ENCODE measurements around the gene FOSL2. TPM values are rescaled to one million over a fixed set of nuclear protein-coding genes. Genes with fewer than 3 reads are reported as not detected.

The FOSL2 gene
- total RNA-seq, 1 donor from 2014 or later = 82.6 TPM

- no peak for TF ChIP-seq CTCF (IDR thresholded peaks at IDR 0.05)
- no peaks in the 10 kb centered on the region for H3K27me3 Mint-ChIP-seq (ENCODE audit: unreplicated experiment)
- no peak overlapping the region for H3K4me3 Mint-ChIP-seq (ENCODE audit: unreplicated experiment)
- DNase-seq (ENCODE audit: extremely low spot score, unreplicated experiment) = no peak
- H3K4me1 Mint-ChIP-seq (ENCODE audit: unreplicated experiment) = peaks cover 14% of the 10 kb centered on the region
- peaks cover 57% of the 10 kb centered on the region for H3K36me3 Mint-ChIP-seq (ENCODE audit: unreplicated experiment)
- no peak overlapping the region for H3K27ac Mint-ChIP-seq (ENCODE audit: unreplicated experiment)
- H3K9me3 Mint-ChIP-seq (ENCODE audit: unreplicated experiment) = no peaks in the 10 kb centered on the region
Measured at GRCh38 chr2:28415010-28415409, 22.4 kb downstream of the FOSL2 start.

DNA sequence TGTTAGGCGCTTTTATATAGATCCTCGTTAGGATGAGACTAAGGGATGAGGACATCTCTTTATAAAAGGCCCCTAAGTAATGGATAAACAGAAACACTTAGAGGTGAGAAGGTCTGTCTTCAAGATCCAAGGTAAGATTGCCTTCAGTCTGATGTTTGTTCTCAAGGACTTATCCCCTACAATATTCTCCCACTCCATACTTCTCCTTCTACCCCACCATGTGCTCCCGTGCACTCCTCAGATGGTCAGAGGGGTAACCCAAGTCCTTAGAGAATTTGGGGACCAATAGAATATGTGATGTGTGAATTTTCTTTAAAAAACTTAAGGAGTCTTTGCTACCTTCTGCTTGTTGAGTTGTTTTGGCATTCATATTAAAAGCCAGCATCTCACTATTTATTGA lies 23.1 kb downstream of the FOSL2 start:
- H3K4me1 Mint-ChIP-seq (ENCODE audit: unreplicated experiment) = peaks cover 14% of the 10 kb centered on the region
- H3K27me3 Mint-ChIP-seq (ENCODE audit: unreplicated experiment) = no peaks in the 10 kb centered on the region
- peaks cover 54% of the 10 kb centered on the region for H3K36me3 Mint-ChIP-seq (ENCODE audit: unreplicated experiment)
- TF ChIP-seq CTCF (IDR thresholded peaks at IDR 0.05) = no peak
- DNase-seq (ENCODE audit: extremely low spot score, unreplicated experiment) = no peak
- no peak overlapping the region for H3K4me3 Mint-ChIP-seq (ENCODE audit: unreplicated experiment)
- H3K27ac Mint-ChIP-seq (ENCODE audit: unreplicated experiment) = no peak overlapping the region
- H3K9me3 Mint-ChIP-seq (ENCODE audit: unreplicated experiment) = no peaks in the 10 kb centered on the region

GRCh38 chr2:28419003-28419402 lies 26.3 kb downstream of the FOSL2 start:
- no peak for TF ChIP-seq CTCF (IDR thresholded peaks at IDR 0.05)
- Mint-ChIP-seq H3K4me1 (ENCODE audit: unreplicated experiment) (peaks cover 9% of the 10 kb centered on the region), H3K9me3 (ENCODE audit: unreplicated experiment) (no peaks in the 10 kb centered on the region), H3K36me3 (ENCODE audit: unreplicated experiment) (peaks cover 32% of the 10 kb centered on the region), H3K4me3 (ENCODE audit: unreplicated experiment) (no peak overlapping the region), H3K27ac (ENCODE audit: unreplicated experiment) (no peak overlapping the region), H3K27me3 (ENCODE audit: unreplicated experiment) (no peaks in the 10 kb centered on the region)
- no peak for DNase-seq (ENCODE audit: extremely low spot score, unreplicated experiment)

DNA sequence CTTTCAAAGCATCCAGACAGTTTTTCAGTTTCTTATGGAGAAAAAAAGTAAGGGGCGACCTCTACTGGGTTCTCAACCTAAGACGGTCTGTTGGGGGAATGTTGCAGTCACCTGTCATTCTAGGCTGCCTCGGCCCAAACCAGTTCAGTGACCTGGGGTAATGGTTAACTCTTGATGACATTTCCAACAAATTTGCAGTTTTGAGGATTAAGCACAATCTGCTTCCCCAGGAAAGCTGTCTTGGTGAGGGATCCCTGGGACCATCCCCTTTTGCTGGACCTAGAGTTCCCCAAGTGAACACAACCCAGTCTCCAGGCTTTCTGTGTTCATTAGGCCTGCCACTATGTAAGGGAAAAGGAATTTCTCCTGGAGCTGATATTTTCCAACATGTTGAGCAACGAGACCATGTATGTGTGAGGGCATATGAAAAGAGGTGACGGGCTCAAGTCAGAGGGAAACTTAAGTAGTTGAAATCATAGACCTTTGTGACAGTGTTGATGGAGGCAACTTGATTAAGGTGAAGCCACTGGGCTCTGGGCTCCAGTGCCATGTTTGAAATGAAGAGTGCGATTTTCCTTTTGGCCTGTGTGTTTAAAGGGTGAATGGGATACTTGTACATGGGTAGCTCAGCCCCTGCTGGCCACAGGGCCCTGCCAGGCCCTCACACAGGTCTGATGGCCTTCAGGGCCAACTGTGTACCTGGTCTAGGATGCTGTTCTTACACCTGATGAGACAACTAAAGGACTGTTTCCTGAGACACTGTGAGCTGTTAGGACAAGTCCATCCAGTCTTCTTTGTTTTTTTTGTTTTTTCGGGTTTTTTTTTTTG lies 27.0 kb downstream of the FOSL2 start:
- DNase-seq (ENCODE audit: extremely low spot score, unreplicated experiment) = no peak
- TF ChIP-seq CTCF (IDR thresholded peaks at IDR 0.05) = no peak
- Mint-ChIP-seq H3K4me3 (ENCODE audit: unreplicated experiment) (no peak overlapping the region), H3K9me3 (ENCODE audit: unreplicated experiment) (no peaks in the 10 kb centered on the region), H3K36me3 (ENCODE audit: unreplicated experiment) (peaks cover 26% of the 10 kb centered on the region), H3K27ac (ENCODE audit: unreplicated experiment) (no peak overlapping the region), H3K4me1 (ENCODE audit: unreplicated experiment) (peaks cover 11% of the 10 kb centered on the region), H3K27me3 (ENCODE audit: unreplicated experiment) (no peaks in the 10 kb centered on the region)

- TF ChIP-seq CTCF (IDR thresholded peaks at IDR 0.05) = no peak
- peaks cover 11% of the 10 kb centered on the region for H3K4me1 Mint-ChIP-seq (ENCODE audit: unreplicated experiment)
- no peak overlapping the region for H3K27ac Mint-ChIP-seq (ENCODE audit: unreplicated experiment)
Measured at GRCh38 chr2:28420722-28421121, 28.1 kb downstream of the FOSL2 start.

More at GRCh38 chr2:28420722-28421121, 28.1 kb downstream of the FOSL2 start:
- H3K27me3 Mint-ChIP-seq (ENCODE audit: unreplicated experiment) = no peaks in the 10 kb centered on the region
- H3K36me3 Mint-ChIP-seq (ENCODE audit: unreplicated experiment) = peaks cover 21% of the 10 kb centered on the region
- H3K9me3 Mint-ChIP-seq (ENCODE audit: unreplicated experiment) = no peaks in the 10 kb centered on the region
- no peak overlapping the region for H3K4me3 Mint-ChIP-seq (ENCODE audit: unreplicated experiment)
- no peak for DNase-seq (ENCODE audit: extremely low spot score, unreplicated experiment)

All from osteocyte (in vitro differentiated cells).